Kidney glomerular epithelial cell (primary cell): Measurements from ENCODE around the gene CAPZB.

Source experiments
- DNase-seq: peaks from one replicate; lab custom pipeline; 2025; lab: John Stamatoyannopoulos, UW

CAPZB gene

DNA sequence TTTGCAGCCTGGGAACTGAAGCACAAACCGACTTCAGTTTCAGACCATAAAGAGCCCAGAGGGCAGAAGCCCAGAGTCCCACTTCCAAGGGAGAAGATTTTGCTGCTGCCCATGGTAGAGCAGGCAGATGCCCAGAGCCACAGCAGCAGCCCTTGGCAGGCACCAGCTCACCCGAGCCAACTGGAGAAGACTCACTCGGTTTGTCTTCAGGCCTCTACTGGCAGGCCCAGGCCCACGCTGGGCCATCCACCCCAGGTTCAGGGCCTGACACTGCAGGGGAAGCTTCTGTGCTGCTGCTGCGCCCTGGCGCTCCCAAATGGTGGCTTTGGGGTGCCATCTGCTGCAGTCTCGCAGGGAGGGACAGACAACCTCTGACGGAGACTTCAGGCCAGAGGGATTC lies 139.9 kb downstream of the CAPZB start:
- no peak for DNase-seq

GRCh38 chr1:19344831-19345230 lies 140.5 kb downstream of the CAPZB start:
- no peak for DNase-seq

GRCh38 chr1:19344372-19344810 lies 140.9 kb downstream of the CAPZB start:
- no peak for DNase-seq

- no peak for DNase-seq
Observed at GRCh38 chr1:19343617-19344350, 141.6 kb downstream of the CAPZB start.

- no peak for DNase-seq
Observed at GRCh38 chr1:19342894-19343616, 142.3 kb downstream of the CAPZB start.

DNA sequence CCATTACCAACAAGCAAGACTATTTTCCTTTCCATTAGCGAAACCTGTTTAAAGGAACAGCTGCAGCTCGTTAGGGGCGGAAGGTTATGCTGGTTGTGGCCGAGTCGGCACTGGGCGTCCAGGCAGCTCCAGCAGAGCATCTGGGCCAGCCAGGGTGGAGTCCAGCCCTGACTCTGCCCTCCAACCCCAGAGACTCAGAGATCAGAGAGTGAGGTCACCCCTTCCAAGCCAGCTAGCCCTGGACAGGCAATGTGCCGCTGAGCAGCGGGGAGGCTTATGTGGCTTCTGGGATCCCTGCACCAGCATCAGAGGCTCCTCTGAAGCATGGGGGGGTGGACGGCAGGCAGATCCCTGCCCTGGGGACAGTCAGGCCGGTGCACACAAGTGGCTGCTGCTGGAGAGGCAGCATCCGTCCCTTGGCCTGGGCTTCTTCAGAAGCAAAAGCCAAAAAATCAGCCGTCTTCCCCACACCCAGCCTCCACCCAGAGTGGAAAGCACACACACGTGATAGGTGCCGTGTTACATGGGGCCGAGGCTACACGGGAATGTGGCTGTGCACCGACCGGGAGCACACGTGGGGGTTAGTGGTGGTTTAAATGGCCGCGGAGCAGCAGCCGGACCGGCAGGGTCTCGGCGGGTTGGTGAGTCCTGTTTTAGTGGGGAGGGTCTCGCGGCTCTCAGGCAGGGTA lies 143.1 kb downstream of the CAPZB start:
- DNase-seq: no peak

GRCh38 chr1:19341201-19342061 lies 143.9 kb downstream of the CAPZB start:
- DNase-seq: peak; percentile 43

- no peak for DNase-seq
Observed at GRCh38 chr1:19340387-19340937, 144.9 kb downstream of the CAPZB start.

DNA sequence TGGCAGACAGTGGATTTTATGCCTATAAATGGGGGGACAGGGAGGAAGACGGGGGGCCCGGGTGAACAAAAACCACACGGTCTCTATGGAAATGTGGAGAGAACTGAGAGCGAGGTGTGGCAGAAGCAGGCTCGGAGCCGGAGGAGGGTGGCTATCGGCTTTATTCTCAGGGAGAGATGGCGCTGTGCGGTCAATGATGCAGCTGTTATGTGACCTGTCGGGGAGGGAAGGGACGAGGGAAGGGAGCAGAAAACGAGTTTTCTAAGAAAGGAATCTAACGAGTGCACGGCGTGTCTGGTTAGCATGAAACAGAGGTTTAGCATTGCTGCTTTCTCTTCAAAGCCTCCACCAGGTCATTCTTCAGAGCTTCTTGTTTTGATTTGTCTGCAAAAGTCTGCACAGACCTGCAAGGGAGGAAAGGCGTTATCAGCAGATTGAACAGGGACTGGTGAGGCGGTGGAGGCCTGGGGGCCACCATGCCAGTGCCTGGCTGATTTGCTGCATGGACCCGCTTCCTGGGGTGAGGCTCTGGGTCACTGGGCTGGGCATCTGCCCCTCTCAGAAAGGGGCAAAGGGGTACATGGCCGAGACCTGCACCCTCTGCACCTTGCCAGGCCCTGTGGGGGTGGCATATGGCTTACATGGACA lies 146.0 kb downstream of the CAPZB start:
- no peak for DNase-seq

DNA sequence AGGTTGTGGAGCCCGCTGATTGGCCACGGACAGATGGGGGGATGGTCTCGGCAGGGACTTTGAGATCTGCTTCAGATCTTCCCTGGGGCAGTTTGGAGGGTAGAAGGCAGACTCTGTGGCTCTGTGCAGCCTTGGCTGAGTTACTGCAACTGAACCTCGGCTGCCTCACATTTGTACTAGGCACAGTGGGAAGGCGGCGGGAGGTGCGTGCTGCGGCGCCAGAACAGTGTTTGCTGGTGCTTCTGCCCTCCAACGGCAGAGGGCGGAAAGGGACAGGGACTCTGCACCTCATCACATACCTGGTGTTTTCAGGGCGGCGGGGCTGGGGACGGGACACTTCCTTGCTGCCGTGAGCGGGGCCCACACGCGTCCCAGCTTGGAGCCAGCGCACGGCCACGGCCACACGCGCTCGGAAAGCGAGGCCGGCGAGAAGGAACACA lies 147.0 kb downstream of the CAPZB start:
- DNase-seq: no peak

GRCh38 chr1:19337289-19337688 lies 148.1 kb downstream of the CAPZB start:
- DNase-seq: no peak

DNA sequence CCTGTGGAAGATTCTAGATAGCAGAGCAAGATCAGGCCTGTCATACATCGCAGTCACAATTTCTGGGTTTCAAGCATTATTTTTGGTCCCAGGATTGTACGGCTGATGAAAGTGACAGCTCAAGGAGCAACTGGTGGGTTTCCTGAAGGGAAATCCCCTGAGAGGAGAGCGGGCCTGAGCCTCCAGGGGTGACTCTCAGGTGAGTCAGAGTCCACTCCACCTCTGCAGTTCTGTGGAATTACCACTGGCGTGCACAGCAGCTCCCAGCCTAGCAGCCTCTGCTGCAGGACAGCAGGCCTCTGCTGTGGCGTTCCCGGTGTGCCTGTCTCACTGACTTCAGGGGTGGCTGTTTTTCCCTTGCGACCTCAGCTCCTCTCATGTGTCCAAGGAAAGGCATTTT lies 148.8 kb downstream of the CAPZB start:
- peak; percentile 42 for DNase-seq

GRCh38 chr1:19333587-19334354 lies 151.6 kb downstream of the CAPZB start:
- no peak for DNase-seq

- DNase-seq: no peak
Observed at GRCh38 chr1:19332832-19333231, 152.5 kb downstream of the CAPZB start.

- no peak for DNase-seq
Observed at GRCh38 chr1:19331262-19331878, 154.0 kb downstream of the CAPZB start.

GRCh38 chr1:19330449-19331135 lies 154.7 kb downstream of the CAPZB start:
- DNase-seq: no peak

GRCh38 chr1:19329611-19330010 lies 155.7 kb downstream of the CAPZB start:
- DNase-seq: no peak

DNA sequence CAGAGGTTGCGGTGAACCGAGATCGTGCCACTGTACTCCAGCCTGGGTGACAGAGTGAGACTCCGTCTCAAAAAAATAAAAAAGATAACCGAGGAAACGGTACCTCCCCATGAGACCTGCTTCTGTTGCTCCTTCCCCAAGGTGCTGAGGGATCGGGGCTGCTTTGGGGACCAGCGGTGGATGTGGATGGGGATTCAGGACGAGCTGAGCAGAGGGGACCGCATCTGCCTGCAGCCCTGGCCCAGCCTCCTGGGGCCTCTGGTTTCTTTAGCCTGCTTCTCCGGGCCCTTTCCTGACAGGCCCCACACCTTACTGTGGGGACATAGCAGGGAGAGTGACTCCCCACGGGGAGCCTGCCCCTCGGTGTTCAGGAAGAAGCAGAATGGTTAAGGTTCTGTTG lies 156.2 kb downstream of the CAPZB start:
- no peak for DNase-seq

DNA sequence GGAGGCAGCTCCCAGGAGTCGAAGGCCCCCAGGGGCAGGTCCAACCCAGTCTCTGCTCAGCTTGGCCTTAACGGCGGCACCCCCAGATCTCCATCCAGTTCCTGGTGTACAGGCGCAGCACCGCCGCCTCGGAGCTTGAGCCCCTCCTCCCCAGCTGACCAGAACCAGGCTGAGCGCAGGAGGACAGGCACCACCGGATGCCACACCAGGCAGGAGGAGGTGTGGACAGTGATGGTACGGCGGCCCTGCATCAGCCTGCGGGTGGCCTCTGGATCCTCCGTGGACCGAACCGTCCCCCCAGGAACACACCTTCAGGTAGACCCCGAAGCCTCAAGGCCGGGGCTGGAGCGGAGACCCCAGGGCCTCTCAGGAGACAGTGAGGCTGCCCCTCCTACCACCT lies 156.9 kb downstream of the CAPZB start:
- no peak for DNase-seq
